Measurements from ENCODE around the gene EFCAB12. TPM values are rescaled to one million over a fixed set of nuclear protein-coding genes. Genes with fewer than 3 reads are reported as not detected.

EFCAB12 gene
- polyA plus RNA-seq, 1 experiment, result 0.07 TPM

- ChIA-PET POLR2A (interaction anchor here (0.7 kb wide), 1 partner anchor 20 kb away, joined by 3 read pairs; no protein-coding TSS in a partner anchor), CTCF (no interaction called here)
- no peaks in the 10 kb centered on the region for H3K9me3 ChIP-seq (ENCODE audit: control insufficient read depth, insufficient read depth, low read length)
- peaks cover 6% of the 10 kb centered on the region for H3K27me3 ChIP-seq (ENCODE audit: control insufficient read depth, insufficient read depth, low read length)
- TF ChIP-seq, protein P1, sequence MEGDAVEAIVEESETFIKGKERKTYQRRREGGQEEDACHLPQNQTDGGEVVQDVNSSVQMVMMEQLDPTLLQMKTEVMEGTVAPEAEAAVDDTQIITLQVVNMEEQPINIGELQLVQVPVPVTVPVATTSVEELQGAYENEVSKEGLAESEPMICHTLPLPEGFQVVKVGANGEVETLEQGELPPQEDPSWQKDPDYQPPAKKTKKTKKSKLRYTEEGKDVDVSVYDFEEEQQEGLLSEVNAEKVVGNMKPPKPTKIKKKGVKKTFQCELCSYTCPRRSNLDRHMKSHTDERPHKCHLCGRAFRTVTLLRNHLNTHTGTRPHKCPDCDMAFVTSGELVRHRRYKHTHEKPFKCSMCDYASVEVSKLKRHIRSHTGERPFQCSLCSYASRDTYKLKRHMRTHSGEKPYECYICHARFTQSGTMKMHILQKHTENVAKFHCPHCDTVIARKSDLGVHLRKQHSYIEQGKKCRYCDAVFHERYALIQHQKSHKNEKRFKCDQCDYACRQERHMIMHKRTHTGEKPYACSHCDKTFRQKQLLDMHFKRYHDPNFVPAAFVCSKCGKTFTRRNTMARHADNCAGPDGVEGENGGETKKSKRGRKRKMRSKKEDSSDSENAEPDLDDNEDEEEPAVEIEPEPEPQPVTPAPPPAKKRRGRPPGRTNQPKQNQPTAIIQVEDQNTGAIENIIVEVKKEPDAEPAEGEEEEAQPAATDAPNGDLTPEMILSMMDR (IDR thresholded peaks at IDR 0.05; ENCODE audit: low read depth, low read length), result no peak
- H3K4me3 ChIP-seq (ENCODE audit: low read depth, low read length), result no peak overlapping the region
- no peak for DNase-seq (ENCODE audit: low read depth, low spot score)
- H3K27ac ChIP-seq (ENCODE audit: low read depth, low read length), result no peak overlapping the region
Measured at GRCh38 chr3:129352650-129353588, 75.5 kb downstream of the EFCAB12 start.

- Histone ChIP-seq H3K9me3 (ENCODE audit: control insufficient read depth, insufficient read depth, low read length) (no peaks in the 10 kb centered on the region), H3K4me3 (ENCODE audit: low read depth, low read length) (no peak overlapping the region), H3K27me3 (ENCODE audit: control insufficient read depth, insufficient read depth, low read length) (peaks cover 6% of the 10 kb centered on the region), H3K27ac (ENCODE audit: low read depth, low read length) (no peak overlapping the region)
- ChIA-PET POLR2A (interaction anchor here (0.7 kb wide), 1 partner anchor 19 kb away, joined by 3 read pairs; no protein-coding TSS in a partner anchor), CTCF (no interaction called here)
- no peak for DNase-seq (ENCODE audit: low read depth, low spot score)
- TF ChIP-seq, protein P1 (IDR thresholded peaks at IDR 0.05; ENCODE audit: low read depth, low read length), result 0 out of 2 replicates have a peak, but pooled peaks have one; percentile 25
Measured at GRCh38 chr3:129352045-129352444, 76.4 kb downstream of the EFCAB12 start.

Small RNAs within 50 kb of the gene (small RNA-seq; reads per million reads assigned to genes)
- gene SNORA7B (ENCODE audit: insufficient read length, low read depth), result not detected

Other genes starting within 250 kb of the EFCAB12 start
- gene CNBP, start 244.7 kb downstream of the EFCAB12 start, polyA plus RNA-seq (2011; rRNA removed), result 265 and 305 TPM in 2 replicates
- gene COPG1, start 179.0 kb downstream of the EFCAB12 start, polyA plus RNA-seq (2011; rRNA removed), result 229 and 231 TPM in 2 replicates
- 19.9 and 22.6 TPM in 2 replicates for gene HMCES, start 149.8 kb downstream of the EFCAB12 start, polyA plus RNA-seq (2011; rRNA removed)
- 26.2 and 35.6 TPM in 2 replicates for gene MBD4, start 11.3 kb upstream of the EFCAB12 start, polyA plus RNA-seq (2011; rRNA removed)
- 14.0 and 14.3 TPM in 2 replicates for gene IFT122, start 11.6 kb upstream of the EFCAB12 start, polyA plus RNA-seq (2011; rRNA removed)
- not detected in 2 replicates for gene RHO, start 100.0 kb upstream of the EFCAB12 start, polyA plus RNA-seq (2011; rRNA removed)
- not detected in 2 replicates for gene H1-8, start 114.5 kb upstream of the EFCAB12 start, polyA plus RNA-seq (2011; rRNA removed)
- 37.1 and 47.7 TPM in 2 replicates for gene PLXND1, start 178.0 kb upstream of the EFCAB12 start, polyA plus RNA-seq (2011; rRNA removed)